Stimulated activated naive CD8-positive, alpha-beta T cell treated with anti-CD3 and anti-CD28 coated beads, Interleukin-15, amount 100 ng/mL, for 72 hours (primary cell): Measurements from ENCODE around the gene HADHA.

ENCODE experiments used
- ATAC-seq: fragments of 150-1000 bp; cut with Tn5 transposase; 2 replicates; pipeline ENCODE4 v1.10.0; 2021; ENCODE audit warnings: mild to moderate bottlenecking, moderate library complexity
- DNase-seq, 2 donors: peaks; one replicate each; pipeline ENCODE4 v3.0.0; 2021 to 2022
- H3K27ac Mint-ChIP-seq, 2 donors: one replicate each; pipeline ENCODE4 v1.8.0; 2022; ENCODE audit warnings: mild to moderate bottlenecking in 2 of 2, mixed read lengths in 2 of 2, moderate library complexity in 2 of 2
- H3K27me3 Mint-ChIP-seq: one replicate; pipeline ENCODE4 v1.8.0; 2022; ENCODE audit warnings: mixed read lengths
- H3K4me1 Mint-ChIP-seq: one replicate; pipeline ENCODE4 v1.8.0; 2022; ENCODE audit warnings: mild to moderate bottlenecking, mixed read lengths
- H3K4me3 Mint-ChIP-seq, 2 donors: one replicate each; pipeline ENCODE4 v1.8.0; 2022; ENCODE audit warnings: mild to moderate bottlenecking in 2 of 2, mixed read lengths in 2 of 2, moderate library complexity in 1 of 2
- H3K9me3 Mint-ChIP-seq, 2 donors: one replicate each; pipeline ENCODE4 v1.8.0; 2022; ENCODE audit warnings: mixed read lengths in 2 of 2

HADHA gene

GRCh38 chr2:26217720-26218119 lies 26.7 kb downstream of the HADHA start:
- no peak overlapping the region for H3K4me3 Mint-ChIP-seq
- H3K27ac Mint-ChIP-seq: no peak overlapping the region
- DNase-seq (no peak), ATAC-seq (no peak)
- no peaks in the 10 kb centered on the region for H3K27me3 Mint-ChIP-seq
- no peaks in the 10 kb centered on the region for H3K4me1 Mint-ChIP-seq
- H3K9me3 Mint-ChIP-seq: no peaks in the 10 kb centered on the region

DNA sequence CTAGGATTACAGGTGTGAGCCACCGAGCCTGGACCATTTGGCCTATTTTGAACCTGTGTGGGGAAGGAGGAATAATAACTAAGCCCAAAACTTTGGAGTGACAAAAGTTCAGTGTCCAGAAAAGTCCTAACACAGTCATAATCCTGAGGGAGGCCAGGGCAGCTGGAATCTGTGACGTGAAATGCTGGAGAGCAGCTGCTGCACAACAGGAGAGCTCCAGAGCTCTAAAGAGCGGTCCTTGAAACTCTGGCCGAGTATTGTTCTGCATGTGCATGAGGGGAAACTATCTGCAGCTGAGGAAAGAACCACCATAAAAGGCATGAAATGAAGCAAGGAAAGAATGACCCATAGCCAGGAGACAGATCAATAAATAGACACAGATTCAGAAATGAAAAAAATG lies 27.8 kb downstream of the HADHA start:
- ATAC-seq: no peak
- Mint-ChIP-seq H3K4me3 (no peak overlapping the region), H3K27me3 (no peaks in the 10 kb centered on the region), H3K9me3 (no peaks in the 10 kb centered on the region), H3K27ac (no peak overlapping the region), H3K4me1 (no peaks in the 10 kb centered on the region)
- no peak for DNase-seq

DNA sequence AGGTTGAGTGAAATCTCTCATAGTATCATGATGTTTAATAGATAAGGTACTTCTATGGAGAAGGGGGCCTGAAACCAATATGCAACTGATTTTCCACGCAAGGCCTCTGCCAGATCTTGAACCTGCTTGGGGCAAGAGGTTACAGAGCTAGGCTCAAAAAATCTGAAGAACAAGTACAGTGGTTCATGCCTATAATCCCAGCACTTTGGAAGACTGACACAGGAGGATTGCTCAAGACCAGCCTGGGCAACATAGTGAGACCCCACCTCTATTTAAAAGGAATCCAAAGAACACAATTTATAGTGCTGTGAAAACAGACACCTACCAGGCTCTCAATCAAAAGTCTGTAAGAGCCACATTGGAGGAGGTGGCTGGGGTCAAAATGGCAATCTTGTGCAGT lies 28.6 kb downstream of the HADHA start:
- no peaks in the 10 kb centered on the region for H3K9me3 Mint-ChIP-seq
- H3K4me1 Mint-ChIP-seq: no peaks in the 10 kb centered on the region
- ATAC-seq: no peak
- DNase-seq: no peak
- no peak overlapping the region for H3K4me3 Mint-ChIP-seq
- no peaks in the 10 kb centered on the region for H3K27me3 Mint-ChIP-seq
- no peak overlapping the region for H3K27ac Mint-ChIP-seq

DNA sequence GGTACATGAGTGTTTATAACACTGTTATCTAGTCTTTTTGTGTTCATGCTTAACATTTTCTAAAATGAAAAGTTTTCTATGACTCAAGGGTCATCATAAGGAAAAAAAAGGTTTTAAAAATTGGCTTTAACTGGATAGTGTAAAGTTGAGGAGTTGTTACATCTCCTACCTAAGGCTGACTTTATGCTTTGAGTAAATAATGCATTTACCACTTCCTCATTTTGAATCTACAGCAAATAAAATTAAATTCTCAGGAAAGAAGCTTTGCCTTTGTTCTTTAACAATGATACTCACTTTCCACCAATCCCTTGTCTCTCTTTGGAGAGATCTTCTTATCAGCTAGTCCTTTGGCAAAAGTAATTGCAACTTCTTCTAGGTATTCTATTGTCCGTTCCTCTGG lies 29.7 kb downstream of the HADHA start:
- ATAC-seq: no peak
- Mint-ChIP-seq H3K27ac (peak overlapping the region in 1 of 2 donors; percentile 93), H3K4me3 (no peak overlapping the region), H3K9me3 (no peaks in the 10 kb centered on the region), H3K4me1 (no peaks in the 10 kb centered on the region), H3K27me3 (no peaks in the 10 kb centered on the region)
- no peak for DNase-seq

GRCh38 chr2:26212011-26212410 lies 32.4 kb downstream of the HADHA start:
- Mint-ChIP-seq H3K9me3 (no peaks in the 10 kb centered on the region), H3K4me3 (no peak overlapping the region), H3K27me3 (no peaks in the 10 kb centered on the region), H3K27ac (no peak overlapping the region), H3K4me1 (no peaks in the 10 kb centered on the region)
- ATAC-seq: no peak
- DNase-seq: no peak

DNA sequence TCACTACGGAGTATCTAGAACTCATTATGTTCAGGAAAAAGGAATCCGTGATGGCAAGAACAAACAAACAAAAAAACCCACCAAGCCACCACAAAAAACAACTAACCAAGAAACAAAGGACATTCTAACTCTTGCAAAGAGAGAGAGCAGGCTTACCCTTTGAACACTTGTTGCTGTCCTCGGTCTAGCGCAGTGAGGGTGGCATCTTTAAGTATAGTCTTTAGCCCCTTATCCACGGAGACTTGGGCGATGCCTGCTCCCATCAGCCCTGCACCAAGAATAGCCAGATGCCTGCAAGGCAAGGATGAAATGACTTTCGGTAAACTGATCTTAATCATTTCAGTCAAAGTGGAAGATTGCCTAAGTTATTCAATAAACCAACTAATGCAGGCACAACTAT lies 40.5 kb downstream of the HADHA start:
- Mint-ChIP-seq H3K9me3 (no peaks in the 10 kb centered on the region), H3K4me1 (no peaks in the 10 kb centered on the region), H3K4me3 (no peak overlapping the region), H3K27ac (no peak overlapping the region), H3K27me3 (no peaks in the 10 kb centered on the region)
- no peak for DNase-seq
- no peak for ATAC-seq

DNA sequence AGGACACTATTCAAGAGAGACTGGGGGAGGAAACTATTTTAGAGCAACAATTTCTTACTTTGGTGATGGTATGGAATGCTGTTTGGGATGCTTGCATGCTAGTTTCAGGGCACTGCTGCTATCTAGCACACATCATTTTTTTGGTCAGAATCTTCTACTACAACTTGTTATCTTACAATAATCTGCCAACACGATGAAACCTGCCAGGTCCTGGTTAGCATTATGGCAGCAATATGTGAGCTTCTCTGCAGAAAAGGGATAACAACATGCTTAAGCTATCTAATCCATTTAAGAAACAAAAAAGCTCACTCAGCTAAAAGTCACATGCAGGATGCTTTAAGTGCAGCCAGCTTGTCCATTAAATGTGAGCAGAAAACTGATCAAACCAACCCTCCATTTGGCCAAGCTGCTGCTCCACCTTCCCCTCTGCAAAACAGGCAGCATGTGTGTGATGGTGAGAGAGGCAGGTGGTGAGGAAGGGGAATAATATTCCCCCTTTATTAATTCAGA lies 41.4 kb downstream of the HADHA start:
- no peak for ATAC-seq
- peak overlapping the region in 1 of 2 donors; percentile 67 for H3K27ac Mint-ChIP-seq
- no peak for DNase-seq
- no peaks in the 10 kb centered on the region for H3K4me1 Mint-ChIP-seq
- H3K4me3 Mint-ChIP-seq: no peak overlapping the region
- H3K27me3 Mint-ChIP-seq: no peaks in the 10 kb centered on the region
- H3K9me3 Mint-ChIP-seq: no peaks in the 10 kb centered on the region

DNA sequence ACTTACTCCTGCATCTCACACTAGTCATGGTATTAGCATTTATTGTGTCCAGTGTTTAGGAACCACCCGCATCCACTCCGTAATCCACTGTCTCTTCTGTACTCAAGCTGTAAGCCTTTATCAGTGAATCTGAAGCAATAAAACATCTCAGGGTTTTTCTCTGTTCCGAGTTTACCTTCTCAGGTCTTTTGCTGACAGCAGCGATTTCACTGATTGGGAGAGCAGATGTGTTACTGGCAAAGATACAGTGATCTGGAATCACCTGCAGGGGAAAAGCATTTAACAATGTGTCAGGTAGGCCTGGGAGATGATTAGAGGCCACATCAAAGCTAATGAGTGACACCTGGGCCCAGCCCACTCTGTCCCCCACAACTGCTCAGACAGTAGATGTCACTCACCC lies 46.9 kb downstream of the HADHA start:
- Mint-ChIP-seq H3K4me3 (no peak overlapping the region), H3K4me1 (no peaks in the 10 kb centered on the region), H3K9me3 (no peaks in the 10 kb centered on the region), H3K27ac (no peak overlapping the region), H3K27me3 (no peaks in the 10 kb centered on the region)
- ATAC-seq: no peak
- DNase-seq: no peak

DNA sequence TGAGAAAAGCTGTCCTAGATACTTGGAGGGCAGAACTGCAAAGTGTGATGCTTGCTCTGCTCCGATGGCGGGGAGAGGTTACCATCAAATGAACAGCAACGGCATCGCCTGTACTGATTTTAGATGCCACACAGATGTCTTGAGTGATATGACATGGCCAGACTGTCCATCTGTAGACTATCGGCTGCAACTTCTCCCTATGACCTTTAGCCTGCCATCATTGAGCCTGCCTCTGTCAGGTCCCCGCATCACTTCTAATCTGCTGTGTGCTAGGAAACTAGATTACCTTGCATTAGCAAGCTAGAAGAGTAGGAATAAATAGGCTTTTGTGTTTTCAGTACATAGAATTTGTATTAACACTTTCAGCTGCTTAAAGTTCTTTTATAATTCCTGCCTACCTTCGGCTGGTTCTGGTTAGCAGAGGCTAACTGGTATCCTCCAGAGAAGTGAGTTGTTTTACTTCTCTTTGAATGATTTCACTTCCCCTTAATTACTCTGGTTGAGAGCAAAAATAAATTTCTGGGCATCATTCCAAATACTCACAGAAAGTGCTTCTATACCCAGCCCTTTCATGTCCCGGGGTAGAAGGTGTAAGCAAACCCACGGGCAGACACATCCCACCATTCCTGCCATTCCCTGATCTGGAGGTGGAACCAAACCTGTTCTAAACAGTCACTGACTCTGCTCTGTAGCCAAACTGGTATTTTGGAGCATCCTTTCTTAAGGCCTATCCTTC lies 47.6 kb downstream of the HADHA start:
- H3K9me3 Mint-ChIP-seq: no peaks in the 10 kb centered on the region
- no peaks in the 10 kb centered on the region for H3K27me3 Mint-ChIP-seq
- H3K27ac Mint-ChIP-seq: no peak overlapping the region
- ATAC-seq: no peak
- DNase-seq: no peak
- no peak overlapping the region for H3K4me3 Mint-ChIP-seq
- no peaks in the 10 kb centered on the region for H3K4me1 Mint-ChIP-seq

DNA sequence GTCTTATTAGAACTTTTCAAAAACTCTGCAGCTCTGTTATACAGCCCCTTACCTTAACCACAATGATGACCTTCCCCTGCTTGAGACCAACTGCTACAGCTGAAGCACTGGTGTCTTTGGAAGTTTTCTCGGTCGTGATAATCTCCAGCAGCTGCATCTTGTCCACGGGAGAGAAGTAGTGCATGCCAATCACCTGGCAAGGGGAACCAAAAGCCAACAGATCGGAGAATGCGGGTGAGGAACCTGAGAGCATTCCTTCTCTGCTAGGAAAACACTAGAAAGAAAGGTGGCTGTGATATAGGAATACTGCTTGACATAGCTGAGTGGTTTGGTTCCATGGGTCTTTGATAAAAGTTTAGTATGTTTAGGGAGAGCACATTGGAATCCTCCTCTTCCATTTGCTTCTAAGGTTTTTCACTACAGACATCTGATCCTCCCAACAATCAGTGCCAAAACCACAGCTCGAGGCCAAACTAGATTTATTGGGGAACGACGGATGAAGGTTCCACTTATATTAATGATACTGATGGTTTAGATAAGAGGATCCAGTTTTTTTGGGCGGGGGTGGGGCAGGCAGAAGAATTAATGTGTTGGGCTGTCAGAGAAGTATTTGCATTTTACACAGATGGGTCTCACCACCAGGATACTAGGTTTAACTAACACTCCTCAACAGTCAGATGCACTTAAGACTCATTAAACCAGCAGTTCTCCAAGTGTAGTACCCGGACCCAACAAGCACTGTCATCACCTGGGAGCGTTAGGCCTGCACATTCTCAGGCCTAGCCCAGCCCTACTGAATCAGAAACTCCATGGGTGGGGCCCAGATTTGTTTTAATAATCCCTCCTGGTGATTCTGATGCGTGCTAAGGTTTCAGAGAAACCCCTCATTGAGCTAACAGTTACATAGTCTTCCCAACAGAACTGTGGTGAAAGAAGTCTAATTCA lies 49.1 kb downstream of the HADHA start:
- Mint-ChIP-seq H3K4me3 (no peak overlapping the region), H3K27me3 (no peaks in the 10 kb centered on the region)
- ATAC-seq: no peak

GRCh38 chr2:26193578-26194231 lies 50.7 kb downstream of the HADHA start:
- DNase-seq (no peak), ATAC-seq (no peak)
- Mint-ChIP-seq H3K4me3 (no peak overlapping the region), H3K27me3 (no peaks in the 10 kb centered on the region), H3K4me1 (no peaks in the 10 kb centered on the region), H3K9me3 (no peaks in the 10 kb centered on the region), H3K27ac (peak overlapping the region in 1 of 2 donors; percentile 74)

More for the DNA sequence above, 49.1 kb downstream of the HADHA start:
- H3K4me1 Mint-ChIP-seq: no peaks in the 10 kb centered on the region
- H3K27ac Mint-ChIP-seq: peak overlapping the region in 1 of 2 donors; percentile 48
- DNase-seq: no peak
- no peaks in the 10 kb centered on the region for H3K9me3 Mint-ChIP-seq

DNA sequence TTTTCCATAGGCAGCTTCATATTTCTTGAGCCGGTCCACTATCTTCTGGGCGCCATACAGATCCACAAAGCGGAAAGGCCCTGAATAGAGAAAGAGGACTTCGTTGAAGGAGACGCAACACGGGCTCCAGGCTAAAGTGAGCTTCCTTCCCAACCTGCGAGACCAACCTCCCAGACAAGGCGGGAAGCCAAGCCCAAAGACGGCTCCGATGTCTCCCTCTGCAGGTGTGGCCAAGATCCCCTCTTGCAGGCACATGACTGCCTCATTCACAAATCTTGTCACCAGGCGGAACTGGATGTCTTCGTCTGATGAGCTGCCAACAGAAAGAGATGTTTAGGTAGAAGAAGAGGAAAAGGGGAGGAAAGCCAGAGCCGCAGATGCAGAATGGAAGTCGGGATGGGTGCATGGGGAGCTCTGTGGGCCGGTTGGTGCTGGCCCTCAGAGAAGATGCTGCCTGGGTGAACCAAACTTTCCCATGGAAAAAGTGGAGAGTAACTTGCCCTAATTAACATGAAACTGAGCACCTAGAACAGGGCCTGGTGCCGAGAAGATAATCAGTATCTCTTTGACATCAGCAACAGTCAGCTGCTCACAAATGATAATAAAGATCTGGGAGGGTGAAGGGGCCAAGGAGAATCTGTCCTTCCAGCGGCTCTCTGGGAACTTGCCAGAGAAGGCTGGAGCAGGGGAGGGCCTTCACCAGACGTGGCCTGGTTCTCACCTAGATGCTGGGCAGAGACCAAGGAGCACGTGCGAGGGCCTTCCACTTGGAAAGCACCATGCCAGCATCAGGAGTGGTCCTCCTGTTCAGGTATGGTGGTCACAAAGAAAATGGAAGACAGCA lies 52.9 kb downstream of the HADHA start:
- Mint-ChIP-seq H3K27me3 (no peaks in the 10 kb centered on the region), H3K4me3 (no peak overlapping the region), H3K27ac (no peak overlapping the region), H3K4me1 (peaks cover 5% of the 10 kb centered on the region), H3K9me3 (no peaks in the 10 kb centered on the region)
- DNase-seq: no peak
- ATAC-seq: no peak

DNA sequence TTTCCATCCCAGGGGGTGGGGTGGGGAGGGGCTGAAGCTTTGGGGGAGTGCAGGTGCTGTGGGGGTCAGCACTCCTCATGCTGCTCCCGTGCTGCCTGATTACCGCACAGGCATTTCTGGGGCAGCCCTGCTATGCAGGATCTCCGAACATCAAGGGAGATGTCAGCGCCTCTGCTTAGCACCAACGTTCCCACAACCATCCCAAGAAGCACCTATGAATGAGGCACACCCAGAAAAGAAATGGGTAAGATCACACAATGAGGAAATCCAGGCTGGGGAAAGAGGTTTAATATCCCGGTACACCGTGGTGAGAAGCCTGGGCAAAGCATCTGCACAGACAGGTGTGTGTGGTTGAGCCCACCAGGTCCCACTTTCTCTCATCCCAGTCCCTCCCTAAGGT lies 54.1 kb downstream of the HADHA start:
- H3K4me3 Mint-ChIP-seq: no peak overlapping the region
- no peak overlapping the region for H3K27ac Mint-ChIP-seq

GRCh38 chr2:26189751-26190150 lies 54.7 kb downstream of the HADHA start:
- no peak for DNase-seq
- Mint-ChIP-seq H3K27ac (peak overlapping the region in 1 of 2 donors; percentile 50), H3K4me3 (no peak overlapping the region)

More for the DNA sequence above, 54.1 kb downstream of the HADHA start:
- no peaks in the 10 kb centered on the region for H3K9me3 Mint-ChIP-seq
- peaks cover 17% of the 10 kb centered on the region for H3K4me1 Mint-ChIP-seq
- DNase-seq (no peak), ATAC-seq (no peak)
- H3K27me3 Mint-ChIP-seq: no peaks in the 10 kb centered on the region

DNA sequence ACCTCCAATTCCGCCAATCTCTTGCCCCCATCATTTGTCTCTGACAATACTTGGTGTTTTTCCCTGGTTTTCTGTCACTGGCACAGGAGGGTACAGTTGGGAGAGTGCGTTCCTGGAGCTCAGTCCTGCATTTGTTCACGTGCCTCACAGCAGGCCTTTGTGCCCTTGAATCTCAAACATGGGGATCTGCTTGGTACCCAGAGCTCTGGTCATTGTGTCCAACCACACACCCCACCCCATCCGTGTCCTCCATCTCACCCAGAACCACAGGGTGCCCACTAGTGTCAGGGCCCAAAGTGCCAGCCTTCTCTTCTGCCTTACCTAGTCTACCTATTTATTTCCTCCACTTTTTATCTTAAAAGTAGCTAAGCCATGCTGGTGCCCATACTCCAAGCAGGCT lies 55.3 kb downstream of the HADHA start:
- no peak overlapping the region for H3K27ac Mint-ChIP-seq
- no peak overlapping the region for H3K4me3 Mint-ChIP-seq

More at GRCh38 chr2:26189751-26190150, 54.7 kb downstream of the HADHA start:
- no peaks in the 10 kb centered on the region for H3K9me3 Mint-ChIP-seq
- no peak for ATAC-seq
- peaks cover 21% of the 10 kb centered on the region for H3K4me1 Mint-ChIP-seq
- H3K27me3 Mint-ChIP-seq: no peaks in the 10 kb centered on the region

More for the DNA sequence above, 55.3 kb downstream of the HADHA start:
- no peak for ATAC-seq
- H3K4me1 Mint-ChIP-seq: peaks cover 21% of the 10 kb centered on the region
- H3K27me3 Mint-ChIP-seq: no peaks in the 10 kb centered on the region
- DNase-seq: no peak
- H3K9me3 Mint-ChIP-seq: no peaks in the 10 kb centered on the region
